HepG2 (cell line): ENCODE results near the gene IL1RAPL1. TPM values are rescaled to one million over a fixed set of nuclear protein-coding genes. Genes with fewer than 3 reads are reported as not detected.

Experiments used
- ATAC-seq: fragments of 200-7000 bp; cut with Tn5 transposase; 3 replicates; pipeline ENCODE4 v1.9.1; 2020; ENCODE audit warnings: mild to moderate bottlenecking, moderate library complexity
- BruUV-seq: library from RNA; stranded (reverse); fragments of 400-500 nt; replicated peaks from 2 replicates; lab custom pipeline; 2021; lab: Mats Ljungman, UMichigan
- CTCF ChIA-PET: fragments of 300-600 bp; formaldehyde crosslinking; extraction: SDS; loops from one replicate; lab custom pipeline; 2021; ENCODE audit warnings: low total read pairs, inconsistent platforms, low intra/inter-chr PET ratio; lab: Yijun Ruan, JAX
- POLR2A ChIA-PET: fragments of 350-600 bp; sonication (Branson Sonifier 250); formaldehyde crosslinking; loops from one replicate; lab custom pipeline; 2020; ENCODE audit warnings: antibody characterized with exemption, inconsistent platforms; lab: Yijun Ruan, JAX
- DNase-seq: peaks from one replicate; pipeline ENCODE4 v3.0.0-alpha.2; 2015; ENCODE audit warnings: low spot score
- FAIRE-seq: peaks from 3 replicates; lab custom pipeline; 2011; peaks lifted over from hg19 to GRCh38; lab: Jason Lieb, UNC
- H2AFZ ChIP-seq: one replicate; pipeline ENCODE4 v1.6.1; 2011; ENCODE audit warnings: low read length, inconsistent platforms
- H3K27ac ChIP-seq: fragments of 300-600 bp; 3 replicates; pipeline ENCODE4 v1.8.0; 2011; ENCODE audit warnings: mixed run types, mild to moderate bottlenecking, mixed read lengths, low read length, inconsistent platforms; ENCODE audit not compliant: insufficient read depth; ENCODE audit errors: extremely low read length
- H3K27me3 ChIP-seq, 2 experiments: fragments of 200-600 bp in 1 of 2; 2 replicates in 1 of 2; 3 replicates in 1 of 2; pipeline versions ENCODE4 v1.6.0 to v1.8.0; 2011; ENCODE audit warnings: low read length in 2 of 2, mild to moderate bottlenecking in 2 of 2, moderate library complexity in 2 of 2, inconsistent platforms in 1 of 2; ENCODE audit not compliant: insufficient read depth in 2 of 2, control insufficient read depth in 1 of 2
- H3K36me3 ChIP-seq, 2 experiments: fragments of 200-600 bp in 1 of 2; replicated peaks in 1 of 2; 2 replicates in 1 of 2; 3 replicates in 1 of 2; pipeline versions ENCODE4 v1.5.1 to v1.8.0; 2011; ENCODE audit warnings: low read length in 2 of 2, inconsistent platforms in 1 of 2; ENCODE audit not compliant: insufficient read depth in 2 of 2, control insufficient read depth in 1 of 2
- H3K4me1 ChIP-seq: 2 replicates; pipeline ENCODE4 v1.5.1; 2012; ENCODE audit warnings: low read length, inconsistent platforms; ENCODE audit not compliant: insufficient read depth
- H3K4me2 ChIP-seq: 2 replicates; pipeline ENCODE4 v1.6.0; 2011; ENCODE audit warnings: low read depth, low read length, inconsistent platforms
- H3K4me3 ChIP-seq, 3 experiments: fragments of 200-600 bp in 1 of 3; sonication (generic), shearing (Covaris generic) in 1 of 3; replicated peaks in 1 of 3; 2 replicates each; pipeline ENCODE4 v1.5.1; 2011 to 2016; ENCODE audit warnings: low read length in 3 of 3, inconsistent platforms in 2 of 3, low read depth in 2 of 3, mild to moderate bottlenecking in 2 of 3, control low read depth in 1 of 3, mixed read lengths in 1 of 3; ENCODE audit not compliant: insufficient read depth in 1 of 3
- H3K79me2 ChIP-seq: one replicate; pipeline ENCODE4 v1.6.1; 2011; ENCODE audit warnings: low read length, inconsistent platforms; ENCODE audit not compliant: insufficient read depth
- H3K9ac ChIP-seq: 2 replicates; pipeline ENCODE4 v1.6.0; 2011; ENCODE audit warnings: mild to moderate bottlenecking, low read depth, low read length, inconsistent platforms; ENCODE audit not compliant: insufficient read depth
- H3K9me3 ChIP-seq: 2 replicates; pipeline ENCODE4 v1.5.1; 2012; ENCODE audit warnings: mild to moderate bottlenecking, low read length
- H4K20me1 ChIP-seq: 2 replicates; pipeline ENCODE4 v1.6.0; 2011; ENCODE audit warnings: inconsistent platforms, mild to moderate bottlenecking, low read length, moderate library complexity; ENCODE audit not compliant: insufficient read depth
- ATF3 ChIP-seq: sonication (generic); formaldehyde crosslinking; IDR thresholded peaks from 2 replicates; pipeline ENCODE4 v1.4.0; 2020; ENCODE audit warnings: missing genetic modification reagents
- CENPT ChIP-seq: sonication (generic); formaldehyde crosslinking; IDR thresholded peaks from 2 replicates; pipeline ENCODE4 v1.8.0; 2022; ENCODE audit warnings: low read depth, mild to moderate bottlenecking, moderate library complexity, missing genetic modification reagents
- IKZF1 ChIP-seq: fragments of 450-650 bp; IDR thresholded peaks from 2 replicates; pipeline ENCODE4 v1.7.1; 2016
- ISX ChIP-seq: sonication (generic); formaldehyde crosslinking; conservative IDR thresholded peaks from 2 replicates; pipeline ENCODE4 v1.5.0; 2020; ENCODE audit warnings: missing genetic modification reagents
- KDM4B ChIP-seq: sonication (generic); formaldehyde crosslinking; IDR thresholded peaks from 2 replicates; pipeline ENCODE4 v1.4.0; 2020; ENCODE audit warnings: missing genetic modification reagents
- RELA ChIP-seq: sonication (generic); formaldehyde crosslinking; IDR thresholded peaks from 2 replicates; pipeline ENCODE4 v1.4.0; 2020; ENCODE audit warnings: missing genetic modification reagents
- RNF219 ChIP-seq: sonication (generic); formaldehyde crosslinking; IDR thresholded peaks from 2 replicates; pipeline ENCODE4 v1.5.0; 2020; ENCODE audit warnings: mild to moderate bottlenecking, missing genetic modification reagents
- SAP130 ChIP-seq: IDR thresholded peaks from 2 replicates; pipeline ENCODE4 v1.6.1; 2016; ENCODE audit warnings: low read depth
- SMARCE1 ChIP-seq: fragments of 450-650 bp; IDR thresholded peaks from 2 replicates; pipeline ENCODE4 v1.6.1; 2017; ENCODE audit warnings: borderline replicate concordance
- USF2 ChIP-seq, 2 experiments: sonication (generic) in 1 of 2; formaldehyde crosslinking in 1 of 2; IDR thresholded peaks; 2 replicates each; pipeline versions ENCODE4 v1.5.1 to v1.6.1; 2011 to 2020; ENCODE audit warnings: borderline replicate concordance in 1 of 2, low read depth in 1 of 2, low read length in 1 of 2, mild to moderate bottlenecking in 1 of 2, missing genetic modification reagents in 1 of 2, moderate library complexity in 1 of 2
- ZFY ChIP-seq: sonication (generic); formaldehyde crosslinking; IDR thresholded peaks from 2 replicates; pipeline ENCODE4 v1.4.0; 2020; ENCODE audit warnings: missing genetic modification reagents
- ZFYVE20 ChIP-seq: sonication (generic); formaldehyde crosslinking; IDR thresholded peaks from 2 replicates; pipeline ENCODE4 v1.8.0; 2023; ENCODE audit warnings: low read depth, mild to moderate bottlenecking, moderate library complexity, missing genetic modification reagents, borderline replicate concordance
- ZNF12 ChIP-seq: sonication (generic); formaldehyde crosslinking; IDR thresholded peaks from 2 replicates; pipeline ENCODE4 v1.5.0; 2020; ENCODE audit warnings: missing genetic modification reagents
- ZNF446 ChIP-seq: sonication (generic); formaldehyde crosslinking; IDR thresholded peaks from 2 replicates; pipeline ENCODE4 v1.5.0; 2020; ENCODE audit warnings: mild to moderate bottlenecking, missing genetic modification reagents
- ZNF7 ChIP-seq: IDR thresholded peaks from 2 replicates; pipeline ENCODE4 v1.6.1; 2016; ENCODE audit warnings: missing biosample characterization, missing genetic modification reagents
- ZNF777 ChIP-seq: sonication (generic); formaldehyde crosslinking; IDR thresholded peaks from 2 replicates; pipeline ENCODE4 v1.4.0; 2020; ENCODE audit warnings: missing genetic modification reagents
- ZNF792 ChIP-seq: IDR thresholded peaks from 2 replicates; pipeline ENCODE4 v1.6.1; 2016
- ZSCAN21 ChIP-seq: sonication (generic); formaldehyde crosslinking; IDR thresholded peaks from 2 replicates; pipeline ENCODE4 v1.8.0; 2022; ENCODE audit warnings: mild to moderate bottlenecking, missing genetic modification reagents, moderate library complexity, borderline replicate concordance
- in situ Hi-C: cut with HindIII; loops from 2 replicates; pipeline ENCODE4 v1.10.0; 2017; ENCODE audit warnings: low pct_unique_long_range_greater_than_20kb; ENCODE audit not compliant: extremely low pct_ligation_motif_present
- intact Hi-C: fragments of 100-400 bp; cut with micrococcal nuclease; formaldehyde crosslinking; loops from one replicate; pipeline ENCODE4 v1.10.0; 2022; ENCODE audit not compliant: unreplicated experiment
- polyA plus RNA-seq, 8 experiments: library from polyadenylated mRNA; depleted of rRNA in 3 of 8; stranded (reverse) in 7 of 8; unstranded in 1 of 8; fragments of >200 nt; fragmentation: Illumina TruSeq in 4 of 8; extraction: Trizol in 4 of 8; gene quantifications; 2 replicates each; pipeline versions ENCODE4 v1.2.1 to v1.2.3, GENCODE V29; 2011 to 2016; ENCODE audit warnings: low read depth in 4 of 8, missing spikeins in 1 of 8, mixed read lengths in 1 of 8; ENCODE audit not compliant: insufficient read depth in 1 of 8
- total RNA-seq, 5 experiments: library from RNA; depleted of rRNA; stranded (reverse); fragments of >200 nt; fragmentation: Illumina TruSeq; extraction: Trizol; gene quantifications; 2 replicates each; pipeline ENCODE4 v1.2.3, GENCODE V29; 2016; ENCODE audit warnings: low read depth in 1 of 5
- TF ChIP-seq, protein P1 (sequence below): sonication (generic); formaldehyde crosslinking; IDR thresholded peaks from 2 replicates; pipeline ENCODE4 v1.8.0; 2022; ENCODE audit warnings: mild to moderate bottlenecking, missing genetic modification reagents; ENCODE audit not compliant: insufficient replicate concordance
- TF ChIP-seq, protein P2 (sequence below): sonication (generic); formaldehyde crosslinking; IDR thresholded peaks from 2 replicates; pipeline ENCODE4 v1.8.0; 2022; ENCODE audit warnings: missing genetic modification reagents, mild to moderate bottlenecking, borderline replicate concordance

The IL1RAPL1 gene
- total and polyA plus RNA-seq, 2 of the 13 experiments (the other 11 are each of a cell fraction or from before 2014, with no cell fraction given), result 0.04 TPM; not detected in 1

DNA sequence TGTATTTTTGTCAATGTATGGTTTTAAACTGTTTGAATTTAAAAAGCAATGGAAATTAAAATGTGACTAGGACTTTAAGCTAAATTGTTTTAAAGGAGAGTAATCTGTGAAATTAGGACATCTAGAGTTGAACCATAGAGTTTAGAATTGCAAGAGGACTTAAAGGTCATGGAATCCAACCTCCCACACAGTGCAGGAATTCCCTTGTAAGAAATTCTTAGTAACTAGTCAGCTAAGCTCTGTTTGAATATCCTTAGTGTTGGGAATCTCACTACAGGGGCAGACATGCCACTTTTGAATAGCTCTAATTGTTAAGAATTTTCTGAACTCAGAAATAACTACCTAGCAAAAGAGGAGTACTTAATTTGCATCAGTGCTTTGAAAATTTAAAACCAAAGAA, 292.9 kb downstream of the IL1RAPL1 start:
- POLR2A ChIA-PET, result no interaction called here
- H3K4me2 ChIP-seq, result no peak overlapping the region
- FAIRE-seq (no peak), ATAC-seq (no peak), DNase-seq (no peak)
- H3K27me3 ChIP-seq, result no peaks in the 10 kb centered on the region
- in situ Hi-C loops, result no loop called here
- H3K79me2 ChIP-seq, result no peaks in the 10 kb centered on the region
- no peaks in the 10 kb centered on the region for H4K20me1 ChIP-seq
- H3K27ac ChIP-seq, result no peak overlapping the region
- CTCF ChIA-PET, result no interaction called here
- intact Hi-C loops, result no loop called here
- H3K4me1 ChIP-seq, result no peaks in the 10 kb centered on the region
- BruUV-seq, result no TSS peak
- no peak for TF ChIP-seq ZFYVE20 (CRISPR knock-in tag)
- TF ChIP-seq SMARCE1, result no peak
- no peak for TF ChIP-seq USF2 (IDR thresholded peaks at IDR 0.05; ENCODE audit: low read depth, low read length)
- TF ChIP-seq USF2 (CRISPR knock-in tag; IDR thresholded peaks at IDR 0.05; ENCODE audit: borderline replicate concordance), result no peak
- no peak for TF ChIP-seq ZNF777 (CRISPR knock-in tag)
- TF ChIP-seq ISX (CRISPR knock-in tag), result no peak
- TF ChIP-seq CENPT (CRISPR knock-in tag), result no peak
- TF ChIP-seq, protein P1, sequence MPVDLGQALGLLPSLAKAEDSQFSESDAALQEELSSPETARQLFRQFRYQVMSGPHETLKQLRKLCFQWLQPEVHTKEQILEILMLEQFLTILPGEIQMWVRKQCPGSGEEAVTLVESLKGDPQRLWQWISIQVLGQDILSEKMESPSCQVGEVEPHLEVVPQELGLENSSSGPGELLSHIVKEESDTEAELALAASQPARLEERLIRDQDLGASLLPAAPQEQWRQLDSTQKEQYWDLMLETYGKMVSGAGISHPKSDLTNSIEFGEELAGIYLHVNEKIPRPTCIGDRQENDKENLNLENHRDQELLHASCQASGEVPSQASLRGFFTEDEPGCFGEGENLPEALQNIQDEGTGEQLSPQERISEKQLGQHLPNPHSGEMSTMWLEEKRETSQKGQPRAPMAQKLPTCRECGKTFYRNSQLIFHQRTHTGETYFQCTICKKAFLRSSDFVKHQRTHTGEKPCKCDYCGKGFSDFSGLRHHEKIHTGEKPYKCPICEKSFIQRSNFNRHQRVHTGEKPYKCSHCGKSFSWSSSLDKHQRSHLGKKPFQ (CRISPR knock-in tag), result no peak
- TF ChIP-seq RELA (CRISPR knock-in tag), result no peak
- TF ChIP-seq ZNF7 (CRISPR knock-in tag), result no peak
- no peak for TF ChIP-seq IKZF1
- no peak for TF ChIP-seq SAP130 (CRISPR knock-in tag)
- TF ChIP-seq RNF219 (CRISPR knock-in tag), result no peak
- TF ChIP-seq ZSCAN21, result no peak
- TF ChIP-seq KDM4B, result no peak
- no peak for TF ChIP-seq ZNF446 (CRISPR knock-in tag)
- TF ChIP-seq, protein P2, sequence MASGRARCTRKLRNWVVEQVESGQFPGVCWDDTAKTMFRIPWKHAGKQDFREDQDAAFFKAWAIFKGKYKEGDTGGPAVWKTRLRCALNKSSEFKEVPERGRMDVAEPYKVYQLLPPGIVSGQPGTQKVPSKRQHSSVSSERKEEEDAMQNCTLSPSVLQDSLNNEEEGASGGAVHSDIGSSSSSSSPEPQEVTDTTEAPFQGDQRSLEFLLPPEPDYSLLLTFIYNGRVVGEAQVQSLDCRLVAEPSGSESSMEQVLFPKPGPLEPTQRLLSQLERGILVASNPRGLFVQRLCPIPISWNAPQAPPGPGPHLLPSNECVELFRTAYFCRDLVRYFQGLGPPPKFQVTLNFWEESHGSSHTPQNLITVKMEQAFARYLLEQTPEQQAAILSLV, result no peak
- TF ChIP-seq ZNF12 (CRISPR knock-in tag), result no peak
- TF ChIP-seq ZFY (CRISPR knock-in tag), result no peak
- no peak for TF ChIP-seq ATF3 (CRISPR knock-in tag)
- no peak for TF ChIP-seq ZNF792 (CRISPR knock-in tag)
- no peak overlapping the region for H2AFZ ChIP-seq
- H3K9ac ChIP-seq, result no peak overlapping the region
- no peaks in the 10 kb centered on the region for H3K9me3 ChIP-seq
- H3K4me3 ChIP-seq, result no peak overlapping the region
- no peaks in the 10 kb centered on the region for H3K36me3 ChIP-seq
